Stimulated activated CD4-positive, alpha-beta T cell treated with anti-CD3 and anti-CD28 coated beads, TNF-alpha, amount 100 ng/mL, for 24 hours (primary cell): Measurements from ENCODE around the gene RTBDN.

Source experiments
- DNase-seq, 3 experiments: peaks; one replicate each; pipeline ENCODE4 v3.0.0-alpha.2; 2020; ENCODE audit warnings: low read depth in 3 of 3

Gene RTBDN

GRCh38 chr19:12793290-12794195, 40.8 kb downstream of the RTBDN start:
- DNase-seq = peak; percentile 81 to 90 (median 87)

DNA sequence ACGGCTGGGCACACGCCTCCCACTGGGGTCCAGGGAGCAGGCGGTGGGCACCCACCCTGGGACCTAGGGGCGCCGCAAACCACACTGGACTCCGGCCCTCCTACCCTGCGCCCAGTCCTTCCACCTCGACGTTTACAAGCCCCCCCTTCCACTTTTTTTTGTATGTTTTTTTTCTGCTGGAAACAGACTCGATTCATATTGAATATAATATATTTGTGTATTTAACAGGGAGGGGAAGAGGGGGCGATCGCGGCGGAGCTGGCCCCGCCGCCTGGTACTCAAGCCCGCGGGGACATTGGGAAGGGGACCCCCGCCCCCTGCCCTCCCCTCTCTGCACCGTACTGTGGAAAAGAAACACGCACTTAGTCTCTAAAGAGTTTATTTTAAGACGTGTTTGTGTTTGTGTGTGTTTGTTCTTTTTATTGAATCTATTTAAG, 41.5 kb downstream of the RTBDN start:
- no peak for DNase-seq

DNA sequence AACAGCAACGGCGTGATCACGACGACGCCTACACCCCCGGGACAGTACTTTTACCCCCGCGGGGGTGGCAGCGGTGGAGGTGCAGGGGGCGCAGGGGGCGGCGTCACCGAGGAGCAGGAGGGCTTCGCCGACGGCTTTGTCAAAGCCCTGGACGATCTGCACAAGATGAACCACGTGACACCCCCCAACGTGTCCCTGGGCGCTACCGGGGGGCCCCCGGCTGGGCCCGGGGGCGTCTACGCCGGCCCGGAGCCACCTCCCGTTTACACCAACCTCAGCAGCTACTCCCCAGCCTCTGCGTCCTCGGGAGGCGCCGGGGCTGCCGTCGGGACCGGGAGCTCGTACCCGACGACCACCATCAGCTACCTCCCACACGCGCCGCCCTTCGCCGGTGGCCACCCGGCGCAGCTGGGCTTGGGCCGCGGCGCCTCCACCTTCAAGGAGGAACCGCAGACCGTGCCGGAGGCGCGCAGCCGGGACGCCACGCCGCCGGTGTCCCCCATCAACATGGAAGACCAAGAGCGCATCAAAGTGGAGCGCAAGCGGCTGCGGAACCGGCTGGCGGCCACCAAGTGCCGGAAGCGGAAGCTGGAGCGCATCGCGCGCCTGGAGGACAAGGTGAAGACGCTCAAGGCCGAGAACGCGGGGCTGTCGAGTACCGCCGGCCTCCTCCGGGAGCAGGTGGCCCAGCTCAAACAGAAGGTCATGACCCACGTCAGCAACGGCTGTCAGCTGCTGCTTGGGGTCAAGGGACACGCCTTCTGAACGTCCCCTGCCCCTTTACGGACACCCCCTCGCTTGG, 42.1 kb downstream of the RTBDN start:
- DNase-seq = peak in 1 of 3 experiments; percentile 72

DNA sequence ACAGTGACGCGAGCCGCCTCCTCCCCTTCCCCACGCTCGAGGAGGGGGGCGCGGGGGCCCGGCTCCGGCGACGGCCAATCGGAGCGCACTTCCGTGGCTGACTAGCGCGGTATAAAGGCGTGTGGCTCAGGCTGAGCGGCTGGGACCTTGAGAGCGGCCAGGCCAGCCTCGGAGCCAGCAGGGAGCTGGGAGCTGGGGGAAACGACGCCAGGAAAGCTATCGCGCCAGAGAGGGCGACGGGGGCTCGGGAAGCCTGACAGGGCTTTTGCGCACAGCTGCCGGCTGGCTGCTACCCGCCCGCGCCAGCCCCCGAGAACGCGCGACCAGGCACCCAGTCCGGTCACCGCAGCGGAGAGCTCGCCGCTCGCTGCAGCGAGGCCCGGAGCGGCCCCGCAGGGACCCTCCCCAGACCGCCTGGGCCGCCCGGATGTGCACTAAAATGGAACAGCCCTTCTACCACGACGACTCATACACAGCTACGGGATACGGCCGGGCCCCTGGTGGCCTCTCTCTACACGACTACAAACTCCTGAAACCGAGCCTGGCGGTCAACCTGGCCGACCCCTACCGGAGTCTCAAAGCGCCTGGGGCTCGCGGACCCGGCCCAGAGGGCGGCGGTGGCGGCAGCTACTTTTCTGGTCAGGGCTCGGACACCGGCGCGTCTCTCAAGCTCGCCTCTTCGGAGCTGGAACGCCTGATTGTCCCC, 42.9 kb downstream of the RTBDN start, which contains the start of gene JUNB:
Gene JUNB (plus strand): TSS at position 142 of the 706 bp plus-strand sequence. CDS start 286 bp downstream, at position 428.
- DNase-seq = peak; percentile 93 to 96 (median 95)

GRCh38 chr19:12790628-12791344, 43.6 kb downstream of the RTBDN start:
- no peak for DNase-seq

DNA sequence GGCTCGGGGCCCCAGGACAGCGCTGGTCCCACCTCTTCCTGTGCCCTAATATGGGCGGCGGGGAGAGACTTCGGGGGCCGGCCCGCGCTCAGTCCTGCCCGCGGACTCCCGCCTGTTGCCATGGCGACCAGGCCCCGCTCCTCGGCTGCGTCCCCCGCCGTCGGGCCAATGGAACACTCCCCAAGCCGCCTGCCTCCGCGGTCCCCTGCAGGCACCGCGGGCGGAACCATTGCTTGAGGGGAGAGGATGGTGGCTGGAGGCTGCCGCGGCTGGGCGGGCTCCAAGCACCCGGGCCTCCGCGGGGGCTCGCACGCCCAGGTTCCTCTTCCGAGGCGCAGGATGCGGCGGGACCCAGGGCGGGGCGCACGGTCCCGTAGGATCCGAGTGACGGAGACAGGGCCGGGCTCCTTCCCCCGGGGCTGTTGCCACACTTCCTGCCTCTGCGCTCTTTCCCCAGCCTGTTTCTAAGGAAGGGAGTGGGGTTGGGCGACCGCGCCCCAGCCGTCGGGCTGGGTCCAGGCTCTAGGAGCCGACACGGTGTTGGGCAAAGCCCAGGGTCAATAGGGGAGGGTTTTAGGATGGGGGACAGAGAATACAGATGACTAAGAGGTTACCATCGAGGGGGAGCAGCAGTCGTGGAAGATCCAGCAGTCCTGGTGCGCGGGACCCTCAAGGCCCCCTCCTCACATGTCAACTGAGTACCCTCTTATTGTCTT, 44.3 kb downstream of the RTBDN start:
- DNase-seq = peak; percentile 76 to 96 (median 78)

GRCh38 chr19:12789098-12789903, 45.1 kb downstream of the RTBDN start:
- no peak for DNase-seq

GRCh38 chr19:12788682-12789097, 45.7 kb downstream of the RTBDN start:
- DNase-seq = no peak

DNA sequence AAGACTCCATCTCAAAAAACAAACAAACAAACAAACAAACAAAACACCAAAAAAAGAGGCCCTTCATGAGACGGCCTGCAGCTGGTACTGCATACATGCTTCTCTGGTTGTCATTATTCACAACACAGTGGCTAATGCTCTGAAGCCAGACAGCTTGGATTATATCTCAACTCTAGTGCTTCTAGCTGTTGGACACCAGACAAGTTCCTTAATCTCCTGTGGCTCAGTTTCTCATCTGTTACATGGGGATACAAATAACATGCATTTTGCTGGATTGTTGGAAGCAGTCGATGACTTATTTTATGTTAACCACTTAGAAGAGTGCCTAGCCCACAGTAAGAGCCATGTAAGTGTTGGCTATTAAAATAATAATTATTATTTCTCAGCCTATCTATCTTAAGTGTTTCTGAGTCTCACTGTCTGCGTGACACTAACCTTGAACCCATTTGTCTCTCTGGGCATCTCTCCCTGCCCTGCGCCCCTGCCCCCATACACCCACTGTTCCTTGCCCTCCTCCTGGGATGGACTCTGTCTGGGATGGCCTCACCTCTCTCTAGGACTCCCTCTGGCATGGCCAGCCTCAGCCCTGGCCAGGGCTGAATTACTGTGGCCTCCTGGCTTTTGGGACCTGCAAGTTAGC, 46.2 kb downstream of the RTBDN start:
- no peak for DNase-seq

DNA sequence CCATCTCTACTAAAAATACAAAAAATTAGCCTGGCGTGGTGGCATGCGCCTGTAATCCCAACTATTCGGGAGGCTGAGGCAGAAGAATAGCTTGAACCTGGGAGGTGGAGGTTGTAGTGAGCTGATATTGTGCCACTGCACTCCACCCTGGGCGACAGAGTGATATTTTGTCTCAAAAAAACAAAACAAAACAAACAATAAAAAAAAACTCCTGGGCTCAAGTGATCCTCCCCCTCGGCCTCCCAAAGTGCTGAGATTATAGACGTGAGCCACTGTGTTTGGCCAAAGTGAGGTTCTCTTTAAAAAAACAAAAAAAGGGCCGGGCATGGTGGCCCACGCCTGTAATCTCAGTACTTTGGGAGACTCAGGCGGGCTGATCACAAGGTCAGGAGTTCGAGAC, 46.9 kb downstream of the RTBDN start:
- DNase-seq = no peak

DNA sequence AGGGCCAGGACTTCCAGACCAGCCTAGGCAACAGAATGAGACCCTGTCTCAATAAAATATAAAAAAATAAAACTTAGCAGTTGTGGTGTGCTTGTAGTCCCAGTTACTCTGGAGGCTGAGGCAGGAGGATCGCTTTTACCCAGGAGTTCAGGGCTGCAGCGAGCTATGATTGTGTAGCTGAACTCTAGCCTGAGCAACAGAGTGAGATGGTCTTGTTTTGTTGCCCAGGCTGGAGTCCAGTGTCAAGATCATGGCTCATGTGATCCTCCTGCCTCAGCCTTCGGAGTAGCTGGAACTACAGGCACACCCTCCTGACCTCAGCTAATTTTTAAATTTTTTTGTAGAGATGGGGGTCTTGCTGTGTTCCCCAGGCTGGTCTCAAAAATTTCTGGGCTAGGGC, 47.4 kb downstream of the RTBDN start:
- DNase-seq = no peak

- no peak for DNase-seq
Observed at GRCh38 chr19:12786141-12786870, 48.1 kb downstream of the RTBDN start.

GRCh38 chr19:12785431-12786031, 48.8 kb downstream of the RTBDN start:
- no peak for DNase-seq

DNA sequence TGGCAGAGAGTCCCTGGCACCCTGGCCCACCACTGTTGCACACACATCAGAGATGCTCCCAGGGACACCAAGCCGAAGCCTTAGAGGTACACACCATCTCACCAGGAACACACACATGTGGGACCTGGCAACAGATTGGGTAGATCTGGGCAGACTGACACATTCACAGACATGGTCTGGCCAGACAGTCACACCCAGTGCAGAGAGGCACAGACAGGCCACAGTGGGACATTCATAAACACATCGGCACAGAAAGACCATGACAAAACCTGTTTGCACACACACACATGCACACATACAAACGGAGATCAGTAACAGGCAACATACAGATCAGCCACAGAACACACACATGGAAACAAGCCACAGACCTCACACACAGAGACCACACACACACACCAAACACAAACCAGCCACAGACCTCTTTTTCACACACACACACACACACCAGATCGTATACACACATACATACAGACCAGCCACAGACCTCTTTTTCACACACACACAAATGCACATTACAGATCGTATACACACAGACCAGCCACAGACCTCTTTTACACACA, 49.4 kb downstream of the RTBDN start:
- DNase-seq = no peak

DNA sequence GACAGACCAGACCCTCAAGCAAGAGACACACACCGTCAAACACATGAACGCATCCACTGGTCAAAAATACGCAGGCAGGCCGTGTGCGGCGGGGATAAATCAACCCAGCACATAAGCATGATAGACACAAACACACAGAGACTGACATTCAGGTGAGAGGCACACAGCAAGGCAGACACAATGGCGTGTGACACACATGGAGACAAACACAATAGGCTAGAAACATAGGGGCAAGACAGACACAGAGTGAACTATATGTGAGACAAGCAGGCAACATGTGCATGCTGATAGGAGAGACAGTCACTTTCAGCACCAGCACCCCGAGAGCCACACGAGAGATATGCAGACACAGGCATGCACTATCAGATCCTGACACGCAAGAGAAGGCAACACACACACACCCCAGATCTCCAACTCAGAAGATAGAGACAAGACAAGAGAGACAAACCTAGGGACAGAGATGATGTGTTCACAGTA, 49.9 kb downstream of the RTBDN start:
- DNase-seq = no peak

GRCh38 chr19:12783849-12784393, 50.5 kb downstream of the RTBDN start:
- DNase-seq = no peak

GRCh38 chr19:12783291-12783848, 51.0 kb downstream of the RTBDN start:
- DNase-seq = peak in 1 of 3 experiments; percentile 66
